HG03439 (cell line): ENCODE data around the gene VIM.

Experiments used
- ATAC-seq: cut with Tn5 transposase; IDR thresholded peaks from one replicate; pipeline ENCODE4 v1.9.1; 2021; ENCODE audit warnings: mild to moderate bottlenecking, moderate library complexity; ENCODE audit not compliant: unreplicated experiment

The VIM gene

GRCh38 chr10:17228091-17229015 lies at the start of gene VIM:
TSS of gene VIM (plus strand) at chr10:17228241. CDS start at chr10:17229423, 1,182 bp downstream.
- peak; percentile 37 for ATAC-seq

DNA sequence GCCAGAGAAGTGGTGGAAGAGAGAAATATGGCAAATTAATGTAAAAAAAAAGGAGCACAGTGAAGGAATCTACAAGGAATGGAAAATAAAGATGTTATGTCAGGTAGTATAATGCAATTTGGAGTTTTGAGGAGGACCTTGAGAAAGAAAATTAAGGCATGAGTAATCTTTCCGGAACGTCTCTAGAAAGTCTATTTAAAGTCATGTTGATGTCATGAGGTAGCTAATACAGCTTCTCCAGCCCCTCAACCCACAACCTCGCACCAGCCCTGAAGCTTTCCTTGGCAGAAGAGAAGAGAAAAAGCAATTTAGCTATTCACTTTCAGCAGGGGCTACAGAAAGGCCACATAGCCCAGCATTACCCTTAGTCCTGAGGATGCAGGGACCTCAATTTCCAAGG lies 49.0 kb upstream of the VIM start:
- no peak for ATAC-seq

DNA sequence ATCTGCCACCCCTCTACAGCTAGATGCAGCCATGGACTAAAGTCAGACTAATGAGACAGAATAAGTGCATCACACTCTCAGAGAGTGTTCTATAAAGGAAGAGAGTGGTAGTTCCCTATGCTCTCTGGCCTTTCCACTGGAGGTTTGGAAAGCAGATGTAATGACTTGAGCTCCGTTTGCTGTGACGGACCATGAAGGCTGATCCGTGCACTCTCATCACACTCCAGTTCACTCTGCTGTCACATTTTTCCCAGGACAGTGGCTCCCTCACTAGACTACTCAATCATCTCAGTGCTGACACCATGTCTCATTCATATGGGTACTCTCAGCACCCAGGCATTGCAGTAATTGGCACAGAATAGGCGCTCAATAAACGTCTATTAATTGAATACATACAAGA lies 46.9 kb upstream of the VIM start:
- ATAC-seq: no peak

GRCh38 chr10:17181751-17182150 lies 46.3 kb upstream of the VIM start:
- ATAC-seq: no peak

DNA sequence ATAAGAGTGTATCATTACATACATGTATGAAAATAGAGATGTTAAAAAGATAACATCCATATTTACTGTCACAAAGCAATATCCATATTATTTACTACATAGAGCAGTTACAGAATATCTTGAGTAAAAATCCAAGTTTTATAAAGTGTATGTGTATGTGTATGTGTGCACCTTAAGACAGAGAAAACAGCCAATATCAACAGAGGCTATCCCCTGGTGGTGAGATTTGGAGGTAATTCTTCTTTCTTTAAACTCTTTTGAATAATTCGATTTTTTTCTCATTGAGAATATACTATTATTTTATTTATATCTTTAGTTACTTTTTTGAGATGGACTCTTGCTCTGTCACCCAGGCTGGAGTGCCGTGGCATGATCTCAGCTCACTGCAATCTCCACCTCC lies 44.9 kb upstream of the VIM start:
- no peak for ATAC-seq

GRCh38 chr10:17185873-17186272 lies 42.2 kb upstream of the VIM start:
- no peak for ATAC-seq

DNA sequence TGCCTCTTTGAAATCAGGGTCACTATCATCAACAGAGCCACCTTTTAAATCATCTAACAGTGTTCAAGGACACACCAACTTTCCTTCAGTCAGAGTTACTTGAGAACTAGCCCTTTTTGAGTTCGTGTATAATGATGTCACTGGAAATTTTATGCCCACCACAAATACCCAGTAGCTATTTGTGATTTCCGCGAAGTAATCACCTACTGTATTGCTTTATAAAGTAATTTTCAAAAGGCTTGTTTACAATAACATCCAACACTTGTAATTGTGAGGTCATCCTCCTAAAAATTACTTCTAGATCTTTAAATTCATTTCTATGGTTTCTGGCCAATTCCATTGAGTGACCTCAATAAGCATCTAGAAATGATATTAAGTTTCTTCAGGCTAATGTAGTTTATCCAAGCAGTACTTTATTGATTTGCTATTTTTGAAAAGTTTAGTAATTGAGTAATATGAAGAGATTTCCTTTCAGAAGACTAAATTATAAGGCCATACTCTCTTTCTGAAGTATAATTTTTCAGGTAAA lies 39.3 kb upstream of the VIM start:
- ATAC-seq: no peak

- no peak for ATAC-seq
Measured at GRCh38 chr10:17190602-17191001, 37.4 kb upstream of the VIM start.

GRCh38 chr10:17195083-17195482 lies 33.0 kb upstream of the VIM start:
- no peak for ATAC-seq

DNA sequence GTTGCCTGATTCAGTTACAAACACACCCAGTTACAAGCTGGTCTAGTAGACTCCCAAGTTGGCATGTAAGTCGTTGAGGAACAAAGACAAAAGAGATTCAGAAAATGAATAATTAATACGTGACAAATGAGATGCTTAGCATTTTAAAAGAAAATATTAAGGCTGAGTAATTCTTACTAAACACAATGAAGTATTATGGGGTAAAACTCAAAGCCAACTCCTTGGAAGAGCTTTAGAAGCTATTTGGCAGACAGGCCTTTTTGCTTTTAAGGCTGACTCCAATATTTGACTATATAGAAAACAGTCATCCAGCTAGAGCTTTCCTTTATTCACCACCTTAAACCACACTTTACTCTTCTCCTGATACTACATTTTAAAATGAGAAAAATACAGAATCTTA lies 32.0 kb upstream of the VIM start:
- ATAC-seq: no peak

GRCh38 chr10:17196573-17196972 lies 31.5 kb upstream of the VIM start:
- ATAC-seq: no peak

DNA sequence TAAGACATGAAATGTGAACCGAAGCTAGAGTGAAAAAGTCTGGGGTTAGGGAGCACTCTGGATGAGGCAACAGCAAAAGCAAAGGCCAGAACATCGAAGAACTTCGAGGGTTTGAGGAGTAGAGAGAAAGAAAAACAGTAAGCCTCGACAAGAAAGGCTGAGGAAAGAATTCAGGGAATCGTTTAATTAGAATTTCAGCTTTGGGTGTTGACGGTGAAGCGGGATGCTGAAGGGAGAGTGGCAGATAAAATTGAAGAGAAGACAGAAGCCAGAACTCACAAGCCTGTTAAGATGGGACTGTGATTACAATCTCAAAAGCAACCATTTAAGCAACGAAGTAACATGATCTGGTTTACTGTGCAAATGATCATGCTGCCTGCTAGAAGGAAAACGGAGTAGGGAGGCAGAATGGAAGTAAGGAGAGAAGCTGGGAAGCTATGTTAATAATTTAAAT lies 28.7 kb upstream of the VIM start:
- no peak for ATAC-seq

DNA sequence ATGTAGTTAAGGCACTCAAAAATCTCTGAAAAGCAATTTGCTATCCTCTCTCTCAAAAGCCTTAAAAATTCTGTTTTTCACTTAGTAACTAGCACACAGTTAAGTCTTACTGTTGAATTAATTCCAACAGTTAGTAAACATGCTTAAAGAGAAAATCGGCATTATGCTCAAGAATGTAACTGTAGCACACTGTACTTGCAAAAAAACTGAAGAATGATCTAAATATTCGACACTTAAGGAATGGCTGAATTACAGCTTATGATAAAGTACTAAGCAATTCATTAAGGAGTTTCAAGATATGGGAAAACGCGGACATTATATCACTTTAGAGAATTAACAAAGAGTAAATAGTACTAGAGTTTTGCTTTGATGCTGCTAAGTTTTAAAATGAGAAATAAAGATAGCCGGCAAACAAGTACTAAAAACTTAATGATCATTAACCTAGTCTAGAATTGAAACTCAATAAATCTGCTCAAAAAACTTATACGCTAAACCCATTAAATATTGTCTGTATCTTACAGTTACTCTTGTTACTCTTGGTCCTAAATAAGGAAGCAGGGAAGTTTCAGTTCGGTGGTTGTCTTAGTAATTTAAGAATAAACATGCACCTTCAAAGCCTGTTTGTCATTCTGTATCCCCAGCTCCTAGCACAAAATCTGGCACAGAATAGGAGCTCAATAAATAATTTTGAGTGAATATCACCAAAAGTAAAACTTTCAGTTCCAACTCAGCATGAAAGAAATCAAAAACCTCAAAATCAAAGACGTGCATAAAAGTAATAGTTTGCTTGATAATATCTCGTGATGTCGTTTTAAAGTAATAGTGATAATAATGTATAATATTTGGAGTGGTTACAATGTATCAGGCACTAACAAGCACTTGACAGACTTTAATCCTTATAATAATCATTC lies 27.8 kb upstream of the VIM start:
- no peak for ATAC-seq

DNA sequence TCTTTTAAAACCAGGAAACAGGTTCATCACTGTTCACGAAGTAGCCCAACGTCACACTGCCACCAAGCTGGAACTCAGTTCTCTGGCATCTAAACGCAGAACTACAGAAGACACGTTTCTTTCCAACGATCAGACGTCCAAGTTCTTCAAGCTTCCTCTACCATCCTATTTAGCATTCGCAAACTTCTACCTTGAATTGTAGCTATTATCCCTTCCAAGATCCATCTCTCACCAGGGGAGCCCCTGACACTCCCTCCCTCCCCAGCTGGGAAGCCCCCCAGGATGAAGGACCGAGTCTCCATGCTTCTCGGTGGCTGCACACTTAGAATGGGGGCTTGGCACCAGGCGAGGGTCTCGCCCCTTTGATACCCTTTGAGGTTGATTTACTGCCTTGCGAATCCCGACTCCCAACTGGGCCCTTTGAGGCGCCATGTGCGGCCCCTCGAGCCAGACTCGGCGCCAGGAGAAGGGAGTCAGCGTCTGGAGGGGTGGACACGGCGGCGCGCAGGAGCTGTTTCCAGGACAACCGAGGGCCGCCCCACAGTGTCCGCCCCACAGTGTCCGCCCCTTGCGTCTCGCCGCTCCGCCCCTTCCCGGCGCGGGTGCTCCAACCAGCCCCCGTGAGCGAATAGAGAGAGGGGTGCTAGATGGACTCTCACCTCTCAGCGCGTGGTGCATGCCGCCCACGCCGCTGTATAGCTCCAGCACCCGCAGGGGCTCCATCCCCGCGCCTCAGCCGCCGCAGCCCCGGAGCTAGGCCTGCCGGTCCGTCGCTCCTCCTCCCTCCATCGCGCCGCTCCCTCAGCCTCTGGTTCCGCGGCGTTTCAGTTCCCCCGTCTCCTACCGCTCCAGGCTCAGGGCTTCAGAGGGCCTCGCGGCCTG lies 26.9 kb upstream of the VIM start, which contains the start of gene TRDMT1:
TRDMT1 (minus strand) TSS at position 761 of the 882 bp plus-strand sequence; CDS start at position 723, 38 bp downstream.
- peak; percentile 99 for ATAC-seq

DNA sequence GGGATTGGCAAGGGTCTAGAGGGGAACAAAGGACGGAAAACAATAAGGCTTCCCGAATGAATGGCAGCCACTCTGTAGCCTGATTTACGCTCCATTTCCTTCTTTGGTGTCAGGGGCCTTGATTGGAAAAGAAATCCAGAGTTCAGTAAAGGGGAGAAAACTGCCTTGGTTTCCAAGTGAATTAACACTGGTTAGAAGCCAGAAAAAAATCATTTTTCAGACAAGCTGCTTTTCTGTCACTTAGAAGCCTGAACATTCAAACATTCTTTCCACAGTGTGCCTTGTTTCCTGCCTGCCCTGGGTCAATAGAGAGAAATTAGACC lies 26.3 kb upstream of the VIM start:
- no peak for ATAC-seq

GRCh38 chr10:17202506-17202905 lies 25.5 kb upstream of the VIM start:
- ATAC-seq: no peak

- no peak for ATAC-seq
Measured at GRCh38 chr10:17202999-17203398, 25.0 kb upstream of the VIM start.

DNA sequence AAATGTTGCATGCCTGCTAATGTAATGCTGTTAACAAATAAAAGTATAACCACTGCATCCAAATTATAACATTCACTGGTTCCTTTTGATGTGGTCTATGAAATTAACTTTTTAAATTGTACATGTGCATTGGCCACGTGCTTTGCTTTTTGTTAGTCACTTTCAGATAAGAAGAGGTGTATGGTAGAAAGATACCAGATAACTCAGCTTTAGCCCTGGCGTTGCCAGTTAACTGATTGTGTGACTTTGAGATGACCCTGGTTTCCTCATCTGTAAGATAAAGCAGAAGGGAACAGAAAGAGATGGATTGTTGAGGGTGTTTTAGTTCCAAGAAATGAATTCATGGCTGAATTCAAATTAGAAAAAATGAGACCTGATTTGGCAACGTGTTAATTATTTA lies 24.6 kb upstream of the VIM start:
- no peak for ATAC-seq

- no peak for ATAC-seq
Measured at GRCh38 chr10:17206210-17206709, 21.8 kb upstream of the VIM start.

DNA sequence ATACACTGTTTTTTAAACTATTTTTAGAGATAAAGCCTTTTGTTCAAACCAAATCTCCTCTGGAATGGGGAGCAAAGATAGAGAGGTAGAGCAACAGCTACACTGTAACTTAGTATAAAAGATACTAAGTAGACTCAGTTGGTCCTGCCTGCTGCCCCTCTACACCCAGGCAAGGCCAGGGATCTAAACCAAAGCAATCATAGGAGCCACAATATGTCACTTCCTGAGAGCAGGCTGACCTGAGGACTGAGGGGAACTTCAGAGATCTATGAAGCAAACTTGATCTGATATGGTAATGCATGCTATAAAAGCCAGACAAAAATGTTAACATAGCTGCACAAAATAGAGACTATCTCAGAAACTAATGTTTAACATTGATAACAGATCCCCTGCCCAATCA lies 19.6 kb upstream of the VIM start:
- ATAC-seq: no peak
